ENCODE results near the gene GXYLT1.

Gene GXYLT1

GRCh38 chr12:42167711-42168110 lies 23.0 kb upstream of the GXYLT1 start:
- TF ChIP-seq CTCF (conservative IDR thresholded peaks at IDR 0.05; ENCODE audit: low read depth, low read length): no peak
- DNase-seq (ENCODE audit: low read depth): no peak
- no peak overlapping the region for H3K4me3 ChIP-seq (ENCODE audit: low read depth, low read length)

GRCh38 chr12:42166501-42166900 lies 21.8 kb upstream of the GXYLT1 start:
- TF ChIP-seq CTCF (conservative IDR thresholded peaks at IDR 0.05; ENCODE audit: low read depth, low read length): no peak
- DNase-seq (ENCODE audit: low read depth): no peak
- no peak overlapping the region for H3K4me3 ChIP-seq (ENCODE audit: low read depth, low read length)

- no peak for TF ChIP-seq CTCF (conservative IDR thresholded peaks at IDR 0.05; ENCODE audit: low read depth, low read length)
- DNase-seq (ENCODE audit: low read depth): no peak
- H3K4me3 ChIP-seq (ENCODE audit: low read depth, low read length): no peak overlapping the region
These were observed 19.2 kb upstream of the GXYLT1 start for GRCh38 chr12:42163913-42164312.

GRCh38 chr12:42162965-42163364 lies 18.3 kb upstream of the GXYLT1 start:
- no peak for DNase-seq (ENCODE audit: low read depth)
- H3K4me3 ChIP-seq (ENCODE audit: low read depth, low read length): no peak overlapping the region
- no peak for TF ChIP-seq CTCF (conservative IDR thresholded peaks at IDR 0.05; ENCODE audit: low read depth, low read length)

GRCh38 chr12:42162193-42162592 lies 17.5 kb upstream of the GXYLT1 start:
- peak; percentile 23 for DNase-seq (ENCODE audit: low read depth)
- no peak for TF ChIP-seq CTCF (conservative IDR thresholded peaks at IDR 0.05; ENCODE audit: low read depth, low read length)

GRCh38 chr12:42161529-42161928 lies 16.9 kb upstream of the GXYLT1 start:
- no peak for DNase-seq (ENCODE audit: low read depth)
- no peak overlapping the region for H3K4me3 ChIP-seq (ENCODE audit: low read depth, low read length)
- no peak for TF ChIP-seq CTCF (conservative IDR thresholded peaks at IDR 0.05; ENCODE audit: low read depth, low read length)

More at GRCh38 chr12:42162193-42162592, 17.5 kb upstream of the GXYLT1 start:
- no peak overlapping the region for H3K4me3 ChIP-seq (ENCODE audit: low read depth, low read length)

- TF ChIP-seq CTCF (conservative IDR thresholded peaks at IDR 0.05; ENCODE audit: low read depth, low read length): no peak
- no peak for DNase-seq (ENCODE audit: low read depth)
- no peak overlapping the region for H3K4me3 ChIP-seq (ENCODE audit: low read depth, low read length)
These were observed 11.6 kb upstream of the GXYLT1 start for GRCh38 chr12:42156232-42156631.

All from choroid plexus epithelial cell (primary cell).